Neuronal stem cell (in vitro differentiated cells): ENCODE results near the gene TIGAR.

Experiments used
- DNase-seq: peaks from one replicate; pipeline ENCODE4 v3.0.0-alpha.2; 2013; ENCODE audit warnings: low spot score
- H2AFZ ChIP-seq: one replicate; pipeline ENCODE4 v1.6.1; 2013; ENCODE audit warnings: mild to moderate bottlenecking, low read length, inconsistent platforms
- H2AK5ac ChIP-seq: 2 replicates; pipeline ENCODE4 v1.6.1; 2013; ENCODE audit warnings: low read depth, mild to moderate bottlenecking, inconsistent platforms, low read length, moderate library complexity, mixed read lengths
- H2BK120ac ChIP-seq: 2 replicates; pipeline ENCODE4 v1.6.1; 2013; ENCODE audit warnings: low read depth, mild to moderate bottlenecking, inconsistent platforms, low read length, moderate library complexity, mixed read lengths
- H2BK12ac ChIP-seq: one replicate; pipeline ENCODE4 v1.6.1; 2013; ENCODE audit warnings: low read length, inconsistent platforms
- H2BK15ac ChIP-seq: 2 replicates; pipeline ENCODE4 v1.6.1; 2013; ENCODE audit warnings: mild to moderate bottlenecking, low read length, inconsistent platforms, mixed read lengths
- H2BK5ac ChIP-seq: one replicate; pipeline ENCODE4 v1.6.1; 2013; ENCODE audit warnings: inconsistent platforms, mild to moderate bottlenecking, low read length, moderate library complexity
- H3K14ac ChIP-seq: one replicate; pipeline ENCODE4 v1.6.1; 2013; ENCODE audit warnings: low read length, inconsistent platforms
- H3K18ac ChIP-seq: 2 replicates; pipeline ENCODE4 v1.6.1; 2013; ENCODE audit warnings: low read length, inconsistent platforms
- H3K23ac ChIP-seq: 2 replicates; pipeline ENCODE4 v1.6.1; 2013; ENCODE audit warnings: low read depth, mild to moderate bottlenecking, mixed read lengths, low read length, inconsistent platforms; ENCODE audit not compliant: poor library complexity
- H3K27ac ChIP-seq: replicated peaks from 3 replicates; pipeline ENCODE4 v1.5.1; 2013; ENCODE audit warnings: low read length, inconsistent platforms
- H3K27me3 ChIP-seq, 3 experiments: 2 replicates each; pipeline ENCODE4 v1.6.1; 2013; ENCODE audit warnings: low read length in 3 of 3, mild to moderate bottlenecking in 2 of 3, inconsistent platforms in 1 of 3, low read depth in 1 of 3, mixed read lengths in 1 of 3, moderate library complexity in 1 of 3; ENCODE audit not compliant: control insufficient read depth in 3 of 3, insufficient read depth in 3 of 3
- H3K36me3 ChIP-seq, 2 donors: replicated peaks in 1 of 2; 2 replicates each; pipeline ENCODE4 v1.6.1; 2013; ENCODE audit warnings: low read length in 2 of 2; ENCODE audit not compliant: control insufficient read depth in 2 of 2, insufficient read depth in 2 of 2
- H3K4ac ChIP-seq: 2 replicates; pipeline ENCODE4 v1.6.1; 2013; ENCODE audit warnings: inconsistent platforms, mild to moderate bottlenecking, low read length, moderate library complexity
- H3K4me1 ChIP-seq, 2 donors: 1 replicate in 1 of 2; 2 replicates in 1 of 2; pipeline ENCODE4 v1.6.1; 2013; ENCODE audit warnings: low read length in 2 of 2, low read depth in 1 of 2; ENCODE audit not compliant: control insufficient read depth in 2 of 2, insufficient read depth in 1 of 2
- H3K4me2 ChIP-seq: one replicate; pipeline ENCODE4 v1.6.1; 2013; ENCODE audit warnings: mild to moderate bottlenecking, low read length, inconsistent platforms; ENCODE audit not compliant: insufficient read depth, poor library complexity, severe bottlenecking
- H3K4me3 ChIP-seq, 2 donors: 2 replicates each; pipeline ENCODE4 v1.5.1; 2013; ENCODE audit warnings: low read length in 2 of 2, mild to moderate bottlenecking in 2 of 2, inconsistent platforms in 1 of 2, moderate library complexity in 1 of 2
- H3K79me1 ChIP-seq: one replicate; pipeline ENCODE4 v1.6.1; 2013; ENCODE audit warnings: low read depth, mild to moderate bottlenecking, inconsistent platforms, low read length, moderate library complexity
- H3K9ac ChIP-seq: one replicate; pipeline ENCODE4 v1.6.1; 2013; ENCODE audit warnings: mild to moderate bottlenecking, low read depth, low read length, inconsistent platforms; ENCODE audit not compliant: poor library complexity
- H3K9me3 ChIP-seq, 2 donors: replicated peaks in 1 of 2; 2 replicates each; pipeline versions ENCODE3 to v1.6.1; 2013; ENCODE audit warnings: low read length in 2 of 2, mild to moderate bottlenecking in 2 of 2, inconsistent platforms in 1 of 2, low read depth in 1 of 2, mixed read lengths in 1 of 2, moderate library complexity in 1 of 2; ENCODE audit not compliant: control insufficient read depth in 2 of 2, insufficient read depth in 1 of 2
- H4K8ac ChIP-seq: one replicate; pipeline ENCODE4 v1.6.1; 2013; ENCODE audit warnings: low read depth, mild to moderate bottlenecking, inconsistent platforms, low read length, moderate library complexity
- H4K91ac ChIP-seq: one replicate; pipeline ENCODE4 v1.6.1; 2013; ENCODE audit warnings: low read length, low read depth, mild to moderate bottlenecking, inconsistent platforms; ENCODE audit not compliant: poor library complexity
- WGBS, 2 donors: extraction: QIAGEN DNeasy Blood & Tissue Kit; methylation state at CpG; one replicate each; pipeline ENCODE4 v1.1.7; 2013; ENCODE audit warnings: missing lambda C conversion rate in 2 of 2, mixed read lengths in 1 of 2; ENCODE audit not compliant: insufficient read length in 2 of 2, insufficient replicate concordance in 1 of 2; ENCODE audit errors: extremely low coverage in 2 of 2; 5-methylcytosine and 5-hydroxymethylcytosine counted together

Gene TIGAR

GRCh38 chr12:4293966-4294505 lies 27.0 kb upstream of the TIGAR start:
- H3K4me1 ChIP-seq = peaks cover 30 to 32% of the 10 kb centered on the region in 2 donors
- no peak overlapping the region for H3K4ac ChIP-seq
- H2BK12ac ChIP-seq = no peak overlapping the region
- no peak overlapping the region for H2AFZ ChIP-seq
- no peak overlapping the region for H2BK5ac ChIP-seq
- no peak overlapping the region for H3K23ac ChIP-seq
- H3K18ac ChIP-seq = no peak overlapping the region
- no peak overlapping the region for H3K4me3 ChIP-seq
- no peak overlapping the region for H2BK15ac ChIP-seq
- no peak overlapping the region for H4K8ac ChIP-seq
- H3K27ac ChIP-seq = peak overlapping the region; percentile 64
- no peak overlapping the region for H3K9ac ChIP-seq
- peaks cover 37 to 97% of the 10 kb centered on the region in 2 donors for H3K36me3 ChIP-seq
- H4K91ac ChIP-seq = no peak overlapping the region
- H2AK5ac ChIP-seq = no peak overlapping the region
- no peak overlapping the region for H3K4me2 ChIP-seq
- no peak for DNase-seq
- no peaks in the 10 kb centered on the region for H3K9me3 ChIP-seq
- H2BK120ac ChIP-seq = no peak overlapping the region
- no peak overlapping the region for H3K14ac ChIP-seq
- H3K27me3 ChIP-seq = no peaks in the 10 kb centered on the region
- no CpG with 5 or more reads among the region's 16 CpGs for WGBS, 2 donors
- H3K79me1 ChIP-seq = peaks cover 8% of the 10 kb centered on the region

DNA sequence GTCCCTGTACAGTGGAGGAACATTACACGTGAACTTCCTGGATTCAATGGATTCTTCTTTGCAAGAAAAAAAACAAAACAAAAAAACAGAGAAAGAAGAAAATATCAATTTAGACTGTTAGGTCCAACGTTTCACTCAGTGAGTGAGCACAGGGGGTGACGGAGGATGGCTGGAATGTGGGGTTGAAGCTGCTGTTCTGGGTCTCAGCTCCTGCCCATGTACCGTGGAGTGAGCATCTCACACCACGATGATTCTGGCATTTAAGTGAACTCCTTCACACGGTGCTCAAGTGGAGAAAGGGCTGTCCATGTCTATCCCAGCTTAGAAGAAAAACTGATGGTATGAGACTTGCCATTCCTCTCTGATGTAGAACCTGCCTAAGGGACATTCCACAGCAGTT lies 24.3 kb upstream of the TIGAR start:
- no CpG with 5 or more reads among the region's 6 CpGs for WGBS, 2 donors
- Histone ChIP-seq H2BK12ac (no peak overlapping the region), H3K36me3 (peaks cover 38 to 97% of the 10 kb centered on the region in 2 donors), H2BK5ac (no peak overlapping the region), H4K8ac (no peak overlapping the region), H3K18ac (no peak overlapping the region), H3K79me1 (peaks cover 9% of the 10 kb centered on the region), H3K27me3 (no peaks in the 10 kb centered on the region), H3K9ac (no peak overlapping the region), H3K4ac (no peak overlapping the region), H3K4me2 (no peak overlapping the region), H2BK120ac (no peak overlapping the region), H4K91ac (no peak overlapping the region), H2AK5ac (no peak overlapping the region), H2BK15ac (no peak overlapping the region), H3K27ac (no peak overlapping the region), H2AFZ (no peak overlapping the region), H3K23ac (no peak overlapping the region), H3K4me3 (no peak overlapping the region), H3K9me3 (no peaks in the 10 kb centered on the region), H3K4me1 (peaks cover 16 to 22% of the 10 kb centered on the region in 2 donors), H3K14ac (no peak overlapping the region)
- no peak for DNase-seq

- H3K14ac ChIP-seq = no peak overlapping the region
- no peak overlapping the region for H2BK15ac ChIP-seq
- peaks cover 9% of the 10 kb centered on the region for H3K79me1 ChIP-seq
- no peak overlapping the region for H3K4ac ChIP-seq
- no peaks in the 10 kb centered on the region for H3K27me3 ChIP-seq
- peaks cover 15 to 17% of the 10 kb centered on the region in 2 donors for H3K4me1 ChIP-seq
- no peak overlapping the region for H4K8ac ChIP-seq
- WGBS, 2 donors = no CpG with 5 or more reads among the region's 13 CpGs
- H3K9me3 ChIP-seq = no peaks in the 10 kb centered on the region
- no peak overlapping the region for H3K18ac ChIP-seq
- no peak overlapping the region for H4K91ac ChIP-seq
- no peak overlapping the region for H3K4me2 ChIP-seq
- no peak overlapping the region for H2BK5ac ChIP-seq
- H2AFZ ChIP-seq = no peak overlapping the region
- no peak overlapping the region for H2AK5ac ChIP-seq
- H3K4me3 ChIP-seq = no peak overlapping the region
- H3K27ac ChIP-seq = no peak overlapping the region
- no peak overlapping the region for H3K23ac ChIP-seq
- H3K36me3 ChIP-seq = peaks cover 46 to 97% of the 10 kb centered on the region in 2 donors
- no peak for DNase-seq
- no peak overlapping the region for H2BK12ac ChIP-seq
- no peak overlapping the region for H3K9ac ChIP-seq
- no peak overlapping the region for H2BK120ac ChIP-seq
Measured at GRCh38 chr12:4297617-4298016, 23.4 kb upstream of the TIGAR start.

- DNase-seq = no peak
- Histone ChIP-seq H2AK5ac (no peak overlapping the region), H3K9me3 (no peaks in the 10 kb centered on the region), H3K18ac (no peak overlapping the region), H3K27me3 (no peaks in the 10 kb centered on the region), H2BK15ac (no peak overlapping the region), H2AFZ (no peak overlapping the region), H4K91ac (no peak overlapping the region), H3K4me2 (no peak overlapping the region), H3K79me1 (peaks cover 9% of the 10 kb centered on the region), H2BK5ac (no peak overlapping the region), H3K4me3 (no peak overlapping the region), H3K27ac (no peak overlapping the region), H2BK120ac (no peak overlapping the region), H3K23ac (no peak overlapping the region), H3K4ac (no peak overlapping the region), H3K14ac (no peak overlapping the region), H3K4me1 (no peaks in the 10 kb centered on the region), H3K36me3 (peaks cover 54 to 98% of the 10 kb centered on the region in 2 donors), H3K9ac (no peak overlapping the region), H4K8ac (no peak overlapping the region), H2BK12ac (no peak overlapping the region)
- no CpG with 5 or more reads among the region's 5 CpGs for WGBS, 2 donors
Measured at GRCh38 chr12:4300883-4301282, 20.1 kb upstream of the TIGAR start.
